ENCODE data around the gene PRKCE. TPM values are rescaled to one million over a fixed set of nuclear protein-coding genes. Genes with fewer than 3 reads are reported as not detected.

The PRKCE gene
- polyA plus RNA-seq, 3 donors: 1.3 to 7.7 (median 2.3) TPM

DNA sequence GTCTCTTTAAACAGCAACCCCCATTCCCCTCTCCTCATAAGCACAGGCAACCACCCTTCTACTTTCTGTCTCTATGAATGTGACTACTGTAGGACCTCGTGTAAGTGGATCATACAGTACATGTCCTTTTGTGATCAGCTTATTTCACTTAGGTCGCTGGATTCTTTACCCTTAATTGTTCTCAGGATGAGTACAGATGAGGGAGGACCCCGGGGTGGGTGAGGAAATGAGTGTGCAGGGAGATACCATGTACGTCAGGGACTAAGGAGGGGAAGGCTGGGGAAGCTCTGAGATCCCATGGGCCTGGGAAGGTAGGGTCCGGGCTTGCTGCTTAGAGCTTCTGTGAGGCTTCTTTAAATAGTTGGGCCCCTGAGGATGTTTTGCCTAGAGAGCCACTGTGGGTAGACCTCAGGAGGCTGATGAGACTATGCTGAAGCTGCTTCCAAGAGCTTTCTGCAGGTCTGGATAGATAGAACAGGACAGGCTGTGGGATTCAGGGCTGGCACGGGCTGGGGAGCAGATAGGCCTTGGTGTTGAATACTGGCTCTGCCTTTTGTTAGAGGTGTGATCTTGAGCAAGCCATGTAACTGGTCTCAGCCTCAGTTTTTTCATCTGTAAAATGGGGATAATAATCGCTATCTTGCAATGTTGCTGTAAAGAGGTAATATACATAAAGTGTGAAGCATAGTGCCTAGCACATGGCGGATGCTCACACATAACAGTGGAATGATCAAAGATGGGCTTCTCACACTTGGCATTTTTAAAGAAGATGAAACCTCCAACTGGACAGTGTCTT is 155.3 kb downstream of the PRKCE start:
- no peak for DNase-seq
- Histone ChIP-seq H4K20me1 (ENCODE audit: insufficient read depth, low read length) (peaks cover 23% of the 10 kb centered on the region), H3K9ac (ENCODE audit: insufficient read depth, low read length, poor library complexity, severe bottlenecking) (no peak overlapping the region), H3K27ac (ENCODE audit: low read depth in 1 of 2, low read length in 2 of 2) (no peak overlapping the region), H3K9me3 (replicated peaks in 1 of 2; ENCODE audit: control insufficient read depth in 1 of 2, insufficient read depth in 1 of 2, low read length in 2 of 2) (no peaks in the 10 kb centered on the region), H3K4me2 (replicated peaks; ENCODE audit: extremely low read depth, low read length, poor library complexity, severe bottlenecking) (no peak overlapping the region), H3K36me3 (replicated peaks in 1 of 2; ENCODE audit: control insufficient read depth in 1 of 2, insufficient read depth in 2 of 2, low read length in 2 of 2) (no peaks in the 10 kb centered on the region), H3K4me3 (replicated peaks in 1 of 3; ENCODE audit: low read depth in 2 of 3, low read length in 3 of 3) (no peak overlapping the region), H3K27me3 (ENCODE audit: control insufficient read depth in 2 of 2, insufficient read depth in 2 of 2, low read length in 2 of 2) (no peaks in the 10 kb centered on the region), H2AFZ (ENCODE audit: insufficient read depth, low read depth, low read length, poor library complexity, severe bottlenecking) (no peak overlapping the region), H3K79me2 (ENCODE audit: insufficient read depth, low read length) (no peaks in the 10 kb centered on the region), H3K4me1 (ENCODE audit: control insufficient read depth in 1 of 2, insufficient read depth in 2 of 2, low read length in 2 of 2) (no peaks in the 10 kb centered on the region)
- WGBS (ENCODE audit: insufficient coverage): 82% methylated on average over 7 of the region's 8 CpGs
- H3K9me3 Mint-ChIP-seq: no peaks in the 10 kb centered on the region
- TF ChIP-seq, protein P1, sequence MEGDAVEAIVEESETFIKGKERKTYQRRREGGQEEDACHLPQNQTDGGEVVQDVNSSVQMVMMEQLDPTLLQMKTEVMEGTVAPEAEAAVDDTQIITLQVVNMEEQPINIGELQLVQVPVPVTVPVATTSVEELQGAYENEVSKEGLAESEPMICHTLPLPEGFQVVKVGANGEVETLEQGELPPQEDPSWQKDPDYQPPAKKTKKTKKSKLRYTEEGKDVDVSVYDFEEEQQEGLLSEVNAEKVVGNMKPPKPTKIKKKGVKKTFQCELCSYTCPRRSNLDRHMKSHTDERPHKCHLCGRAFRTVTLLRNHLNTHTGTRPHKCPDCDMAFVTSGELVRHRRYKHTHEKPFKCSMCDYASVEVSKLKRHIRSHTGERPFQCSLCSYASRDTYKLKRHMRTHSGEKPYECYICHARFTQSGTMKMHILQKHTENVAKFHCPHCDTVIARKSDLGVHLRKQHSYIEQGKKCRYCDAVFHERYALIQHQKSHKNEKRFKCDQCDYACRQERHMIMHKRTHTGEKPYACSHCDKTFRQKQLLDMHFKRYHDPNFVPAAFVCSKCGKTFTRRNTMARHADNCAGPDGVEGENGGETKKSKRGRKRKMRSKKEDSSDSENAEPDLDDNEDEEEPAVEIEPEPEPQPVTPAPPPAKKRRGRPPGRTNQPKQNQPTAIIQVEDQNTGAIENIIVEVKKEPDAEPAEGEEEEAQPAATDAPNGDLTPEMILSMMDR (IDR thresholded peaks at IDR 0.05): no peak
- H3K4me1 Mint-ChIP-seq: peaks cover 7% of the 10 kb centered on the region
- H3K4me3 Mint-ChIP-seq: no peak overlapping the region
- no peak overlapping the region for H3K27ac Mint-ChIP-seq
- H3K27me3 Mint-ChIP-seq (ENCODE audit: low read depth in 3 of 3): peaks cover 0 to 2% (median 0%) of the 10 kb centered on the region in 3 donors
- intact Hi-C loops (cut with micrococcal nuclease): no loop called here
- no peaks in the 10 kb centered on the region for H3K36me3 Mint-ChIP-seq

DNA sequence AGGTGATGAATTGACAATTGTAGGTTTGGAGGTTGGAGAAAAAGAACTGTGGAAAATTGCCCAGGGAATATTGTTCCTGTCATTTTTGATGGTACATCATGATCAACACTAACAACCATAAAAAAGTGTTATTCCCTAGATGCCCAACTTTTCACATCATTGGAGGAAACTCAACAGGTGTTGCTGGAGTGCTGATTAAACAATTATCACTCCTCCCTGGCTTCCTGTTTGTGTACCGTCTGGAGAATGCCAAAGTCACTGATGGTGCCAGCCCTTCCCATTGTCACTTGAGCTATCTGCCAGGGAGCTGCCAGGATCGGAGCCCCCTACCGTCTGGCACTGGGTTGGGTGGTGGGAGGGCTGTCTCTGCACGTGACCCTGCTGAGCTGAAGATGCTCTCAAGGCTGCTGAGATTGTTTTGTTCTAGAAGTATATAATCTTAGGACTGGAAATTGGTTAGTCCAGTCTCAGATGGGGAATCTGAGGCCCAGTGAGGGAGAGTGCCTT is 156.9 kb downstream of the PRKCE start:
- intact Hi-C loops (cut with micrococcal nuclease): no loop called here
- Histone ChIP-seq H2AFZ (ENCODE audit: insufficient read depth, low read depth, low read length, poor library complexity, severe bottlenecking) (no peak overlapping the region), H3K4me2 (replicated peaks; ENCODE audit: extremely low read depth, low read length, poor library complexity, severe bottlenecking) (no peak overlapping the region), H3K4me3 (replicated peaks in 1 of 3; ENCODE audit: low read depth in 2 of 3, low read length in 3 of 3) (no peak overlapping the region), H4K20me1 (ENCODE audit: insufficient read depth, low read length) (peaks cover 28% of the 10 kb centered on the region), H3K27ac (ENCODE audit: low read depth in 1 of 2, low read length in 2 of 2) (no peak overlapping the region), H3K27me3 (ENCODE audit: control insufficient read depth in 2 of 2, insufficient read depth in 2 of 2, low read length in 2 of 2) (no peaks in the 10 kb centered on the region), H3K9ac (ENCODE audit: insufficient read depth, low read length, poor library complexity, severe bottlenecking) (no peak overlapping the region), H3K36me3 (replicated peaks in 1 of 2; ENCODE audit: control insufficient read depth in 1 of 2, insufficient read depth in 2 of 2, low read length in 2 of 2) (no peaks in the 10 kb centered on the region), H3K9me3 (replicated peaks in 1 of 2; ENCODE audit: control insufficient read depth in 1 of 2, insufficient read depth in 1 of 2, low read length in 2 of 2) (no peaks in the 10 kb centered on the region), H3K79me2 (ENCODE audit: insufficient read depth, low read length) (no peaks in the 10 kb centered on the region), H3K4me1 (ENCODE audit: control insufficient read depth in 1 of 2, insufficient read depth in 2 of 2, low read length in 2 of 2) (no peaks in the 10 kb centered on the region)
- H3K27me3 Mint-ChIP-seq (ENCODE audit: low read depth in 3 of 3): peaks cover 0 to 2% (median 0%) of the 10 kb centered on the region in 3 donors
- TF ChIP-seq, protein P1 (IDR thresholded peaks at IDR 0.05): no peak
- H3K9me3 Mint-ChIP-seq: no peaks in the 10 kb centered on the region
- peaks cover 0 to 2% of the 10 kb centered on the region in 2 donors for H3K36me3 Mint-ChIP-seq
- H3K4me1 Mint-ChIP-seq: peaks cover 11% of the 10 kb centered on the region
- H3K27ac Mint-ChIP-seq: no peak overlapping the region
- WGBS (ENCODE audit: insufficient coverage): 100% methylated on average over 3 of the region's 4 CpGs
- DNase-seq: no peak
- H3K4me3 Mint-ChIP-seq: no peak overlapping the region
